OCI-LY1 (cell line): Measurements from ENCODE around the gene F2R.

Experiments
- H2AFZ ChIP-seq: fragments of 200-600 bp; sonication (generic), shearing (Covaris generic); 2 replicates; pipeline ENCODE4 v1.6.0; 2014; ENCODE audit warnings: antibody characterized with exemption, mild to moderate bottlenecking, low read length
- H3F3A ChIP-seq: fragments of 200-600 bp; sonication (generic), shearing (Covaris generic); 2 replicates; pipeline ENCODE4 v1.6.0; 2014; ENCODE audit warnings: mild to moderate bottlenecking, antibody characterized with exemption, low read length, moderate library complexity; ENCODE audit not compliant: insufficient read depth
- H3K27ac ChIP-seq: fragments of 200-600 bp; sonication (generic); 2 replicates; pipeline ENCODE4 v1.5.1; 2014; ENCODE audit warnings: low read length, mixed run types, mild to moderate bottlenecking, low read depth; ENCODE audit not compliant: poor library complexity, severe bottlenecking
- H3K27me3 ChIP-seq: fragments of 200-600 bp; sonication (generic); 2 replicates; pipeline ENCODE4 v1.6.0; 2014; ENCODE audit warnings: antibody characterized with exemption, mild to moderate bottlenecking, low read length, moderate library complexity; ENCODE audit not compliant: insufficient read depth
- H3K36me3 ChIP-seq: fragments of 200-600 bp; sonication (generic); 2 replicates; pipeline ENCODE4 v1.6.1; 2014; ENCODE audit warnings: mild to moderate bottlenecking, antibody characterized with exemption, low read length, moderate library complexity, mixed read lengths; ENCODE audit not compliant: insufficient read depth
- H3K4me1 ChIP-seq: fragments of 200-600 bp; sonication (generic); 2 replicates; pipeline ENCODE4 v1.5.1; 2014; ENCODE audit warnings: mild to moderate bottlenecking, low read length, moderate library complexity; ENCODE audit not compliant: insufficient read depth, severe bottlenecking
- H3K4me2 ChIP-seq: fragments of 200-600 bp; sonication (generic), shearing (Covaris generic); 2 replicates; pipeline ENCODE4 v1.6.1; 2014; ENCODE audit warnings: low read length
- H3K4me3 ChIP-seq: fragments of 200-600 bp; sonication (generic); 2 replicates; pipeline ENCODE4 v1.5.1; 2014; ENCODE audit warnings: low read length, low read depth, mild to moderate bottlenecking, mixed read lengths; ENCODE audit not compliant: poor library complexity, severe bottlenecking
- H3K79me2 ChIP-seq: fragments of 200-600 bp; shearing (Covaris generic); 2 replicates; pipeline ENCODE4 v1.6.1; 2016; ENCODE audit warnings: mixed run types, low read length, mixed read lengths; ENCODE audit not compliant: insufficient read depth
- H3K9ac ChIP-seq: fragments of 200-600 bp; sonication (generic), shearing (Covaris generic); 2 replicates; pipeline ENCODE4 v1.6.1; 2014; ENCODE audit warnings: mild to moderate bottlenecking, low read length, mixed read lengths
- H3K9me2 ChIP-seq: fragments of 200-600 bp; sonication (generic), shearing (Covaris generic); 2 replicates; pipeline ENCODE4 v1.6.1; 2014; ENCODE audit warnings: low read depth, mild to moderate bottlenecking, low read length, mixed read lengths
- H3K9me3 ChIP-seq: fragments of 200-600 bp; shearing (Covaris generic); 2 replicates; pipeline ENCODE4 v1.6.1; 2014; ENCODE audit warnings: low read length, mixed read lengths
- H4K20me1 ChIP-seq: fragments of 200-600 bp; sonication (generic), shearing (Covaris generic); 2 replicates; pipeline ENCODE4 v1.6.0; 2016; ENCODE audit warnings: mild to moderate bottlenecking, low read length; ENCODE audit not compliant: insufficient read depth
- EZH2 ChIP-seq: fragments of 200-600 bp; sonication (generic), shearing (Covaris generic); IDR thresholded peaks from 2 replicates; pipeline ENCODE4 v1.8.0; 2017; ENCODE audit warnings: borderline replicate concordance, mixed run types, mild to moderate bottlenecking, antibody characterized with exemption, low read length, moderate library complexity, mixed read lengths
- TF ChIP-seq, protein P1 (sequence below): fragments of 200-600 bp; sonication (generic), shearing (Covaris generic); IDR thresholded peaks from 2 replicates; pipeline ENCODE4 v1.5.1; 2017; ENCODE audit warnings: mild to moderate bottlenecking, antibody characterized with exemption, low read length, moderate library complexity, mixed read lengths

F2R gene

DNA sequence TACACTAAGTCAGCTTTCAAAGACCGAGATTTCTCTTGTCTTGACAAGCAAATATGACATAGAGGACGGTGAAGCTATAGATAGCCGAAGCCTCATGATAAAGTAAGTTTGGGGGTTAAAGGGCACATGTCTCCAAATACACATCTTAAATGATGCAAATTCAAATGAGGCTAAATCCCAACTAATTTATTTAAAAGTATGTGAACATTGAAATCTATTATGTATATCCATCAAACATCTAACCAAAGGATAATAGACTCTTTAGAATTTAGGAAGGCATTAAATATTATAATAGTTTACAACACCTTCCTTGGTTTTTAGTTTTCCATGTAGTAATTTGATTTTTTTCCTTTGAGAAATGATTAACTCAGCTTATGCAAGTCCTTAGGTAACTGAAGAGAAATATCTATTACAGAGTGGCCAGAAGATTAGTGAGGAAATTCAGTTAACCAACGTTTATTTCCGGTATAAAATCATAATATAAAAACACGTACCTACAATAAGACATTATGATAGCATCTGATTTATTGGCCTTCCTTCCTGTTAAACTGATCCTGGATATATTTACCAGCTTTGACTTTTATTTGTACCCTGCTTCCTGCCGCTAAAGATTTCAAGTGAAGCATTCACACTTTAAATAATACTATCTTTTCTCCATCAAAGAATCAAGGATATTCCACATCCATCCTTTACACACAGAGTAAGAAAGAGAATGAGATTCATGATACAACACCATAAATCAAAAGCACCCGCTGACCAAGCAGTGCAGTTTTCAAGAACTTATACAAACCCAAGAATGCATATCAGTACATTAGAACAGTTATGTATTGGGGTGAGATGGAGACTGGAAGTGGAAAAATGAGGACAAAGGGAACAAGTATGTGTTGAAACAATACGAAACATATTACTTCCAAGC, 31.9 kb upstream of the F2R start:
- Histone ChIP-seq H4K20me1 (no peaks in the 10 kb centered on the region), H3K9me2 (no peaks in the 10 kb centered on the region), H3K79me2 (no peaks in the 10 kb centered on the region), H3K9ac (no peak overlapping the region), H2AFZ (no peak overlapping the region), H3K27me3 (no peaks in the 10 kb centered on the region), H3K36me3 (no peaks in the 10 kb centered on the region), H3K4me1 (no peaks in the 10 kb centered on the region), H3K4me3 (no peak overlapping the region), H3F3A (no peaks in the 10 kb centered on the region), H3K27ac (no peak overlapping the region), H3K9me3 (no peaks in the 10 kb centered on the region), H3K4me2 (no peak overlapping the region)
- TF ChIP-seq EZH2 = no peak
- TF ChIP-seq, protein P1, sequence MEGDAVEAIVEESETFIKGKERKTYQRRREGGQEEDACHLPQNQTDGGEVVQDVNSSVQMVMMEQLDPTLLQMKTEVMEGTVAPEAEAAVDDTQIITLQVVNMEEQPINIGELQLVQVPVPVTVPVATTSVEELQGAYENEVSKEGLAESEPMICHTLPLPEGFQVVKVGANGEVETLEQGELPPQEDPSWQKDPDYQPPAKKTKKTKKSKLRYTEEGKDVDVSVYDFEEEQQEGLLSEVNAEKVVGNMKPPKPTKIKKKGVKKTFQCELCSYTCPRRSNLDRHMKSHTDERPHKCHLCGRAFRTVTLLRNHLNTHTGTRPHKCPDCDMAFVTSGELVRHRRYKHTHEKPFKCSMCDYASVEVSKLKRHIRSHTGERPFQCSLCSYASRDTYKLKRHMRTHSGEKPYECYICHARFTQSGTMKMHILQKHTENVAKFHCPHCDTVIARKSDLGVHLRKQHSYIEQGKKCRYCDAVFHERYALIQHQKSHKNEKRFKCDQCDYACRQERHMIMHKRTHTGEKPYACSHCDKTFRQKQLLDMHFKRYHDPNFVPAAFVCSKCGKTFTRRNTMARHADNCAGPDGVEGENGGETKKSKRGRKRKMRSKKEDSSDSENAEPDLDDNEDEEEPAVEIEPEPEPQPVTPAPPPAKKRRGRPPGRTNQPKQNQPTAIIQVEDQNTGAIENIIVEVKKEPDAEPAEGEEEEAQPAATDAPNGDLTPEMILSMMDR = no peak

DNA sequence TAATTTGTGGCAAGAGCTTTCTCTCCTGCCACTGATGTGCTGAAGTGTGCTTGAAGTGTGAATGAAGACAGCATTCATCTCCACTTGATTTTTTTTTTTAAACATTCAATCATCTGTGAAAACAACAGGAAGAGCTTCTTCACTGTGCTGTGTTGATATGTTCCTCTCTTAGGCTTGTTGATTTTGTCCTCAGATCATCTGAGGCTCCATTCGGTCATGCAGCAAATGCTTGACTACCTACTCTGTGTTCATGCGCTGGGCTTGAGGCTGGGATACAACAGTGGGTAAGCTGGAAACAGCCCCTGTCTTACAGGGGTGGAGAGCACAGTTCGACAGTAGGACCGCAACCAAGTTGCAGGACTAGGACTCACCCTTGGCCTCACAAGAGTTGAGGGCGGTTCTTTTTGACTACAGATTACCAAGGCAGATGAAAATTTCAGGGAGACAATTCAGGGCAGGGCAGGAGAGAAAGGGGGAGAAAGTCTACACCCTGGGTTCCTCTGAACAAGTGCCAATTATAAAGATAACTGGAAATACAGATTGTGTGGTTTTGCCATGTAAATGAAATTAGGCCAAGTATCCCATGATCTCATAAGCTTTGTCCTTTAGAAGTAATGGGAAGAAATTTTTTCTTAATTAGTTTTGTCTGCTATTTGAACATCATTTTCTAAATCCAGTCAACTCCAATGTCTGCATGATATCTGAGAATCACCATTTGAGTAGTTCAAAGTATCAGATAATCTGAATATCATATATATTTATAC, 31.0 kb upstream of the F2R start:
- Histone ChIP-seq H3K27ac (no peak overlapping the region), H3F3A (no peaks in the 10 kb centered on the region), H3K9me3 (no peaks in the 10 kb centered on the region), H3K9me2 (no peaks in the 10 kb centered on the region), H4K20me1 (no peaks in the 10 kb centered on the region), H3K9ac (no peak overlapping the region), H3K4me3 (no peak overlapping the region), H3K27me3 (no peaks in the 10 kb centered on the region), H3K4me2 (no peak overlapping the region), H3K36me3 (no peaks in the 10 kb centered on the region), H3K79me2 (no peaks in the 10 kb centered on the region), H3K4me1 (no peaks in the 10 kb centered on the region), H2AFZ (no peak overlapping the region)
- TF ChIP-seq, protein P1 = no peak
- no peak for TF ChIP-seq EZH2

DNA sequence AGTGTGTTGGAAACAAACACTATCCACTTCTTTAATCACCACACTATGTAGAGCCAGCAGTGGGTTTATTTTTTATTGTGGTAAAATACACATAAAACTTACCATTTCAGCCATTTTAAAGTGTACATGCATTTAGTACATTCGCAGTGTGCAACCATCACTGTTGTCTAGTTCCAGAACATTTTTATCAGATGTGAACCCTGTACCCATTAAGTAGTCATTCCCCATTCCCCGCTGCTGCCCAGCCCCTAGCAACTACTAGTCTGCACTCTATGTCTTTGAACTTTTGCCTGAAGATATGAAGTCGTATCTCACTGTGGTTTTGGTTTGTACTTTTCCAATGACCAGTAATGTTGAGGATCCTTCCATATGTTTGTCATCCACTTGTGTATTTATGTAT, 30.2 kb upstream of the F2R start:
- Histone ChIP-seq H3K9me2 (no peaks in the 10 kb centered on the region), H3K27ac (no peak overlapping the region), H3K4me3 (no peak overlapping the region)

More for the DNA sequence above, 30.2 kb upstream of the F2R start:
- no peak overlapping the region for H3K9ac ChIP-seq
- no peaks in the 10 kb centered on the region for H4K20me1 ChIP-seq
- no peaks in the 10 kb centered on the region for H3K36me3 ChIP-seq
- no peak overlapping the region for H3K4me2 ChIP-seq
- no peaks in the 10 kb centered on the region for H3K9me3 ChIP-seq
- H2AFZ ChIP-seq = no peak overlapping the region
- no peaks in the 10 kb centered on the region for H3K79me2 ChIP-seq
- H3K27me3 ChIP-seq = no peaks in the 10 kb centered on the region
- TF ChIP-seq, protein P1 = no peak
- no peak for TF ChIP-seq EZH2
- no peaks in the 10 kb centered on the region for H3F3A ChIP-seq
- no peaks in the 10 kb centered on the region for H3K4me1 ChIP-seq
